OCI-LY7 (cell line): ENCODE data around the gene PCDHGA2. TPM values are rescaled to one million over a fixed set of nuclear protein-coding genes. Genes with fewer than 3 reads are reported as not detected.

Source experiments
- BruUV-seq: library from RNA; stranded (reverse); fragments of 400-500 nt; replicated peaks from 2 replicates; lab custom pipeline; 2021; lab: Mats Ljungman, UMichigan
- CTCF ChIA-PET: fragments of 300-600 bp; sonication (Branson Sonifier 250); formaldehyde crosslinking; loops from one replicate; lab custom pipeline; 2022; ENCODE audit warnings: antibody characterized with exemption; ENCODE audit not compliant: unreplicated experiment; lab: Charles Lee
- POLR2A ChIA-PET: fragments of 300-600 bp; sonication (Branson Sonifier 250); formaldehyde crosslinking; loops from one replicate; lab custom pipeline; 2022; ENCODE audit warnings: antibody characterized with exemption; lab: Charles Lee
- DNase-seq: peaks from one replicate; pipeline ENCODE4 v3.0.0-alpha.2; 2015; ENCODE audit warnings: low spot score
- H2AFZ ChIP-seq: fragments of 200-600 bp; sonication (generic), shearing (Covaris generic); 2 replicates; pipeline ENCODE4 v1.6.1; 2014; ENCODE audit warnings: mild to moderate bottlenecking, antibody characterized with exemption, low read length, moderate library complexity
- H3K27ac ChIP-seq: fragments of 200-600 bp; sonication (generic); 2 replicates; pipeline ENCODE4 v1.5.1; 2014; ENCODE audit warnings: mixed run types, low read depth, mild to moderate bottlenecking, moderate library complexity, low read length, inconsistent platforms; ENCODE audit not compliant: poor library complexity, severe bottlenecking
- H3K36me3 ChIP-seq: fragments of 200-600 bp; sonication (generic); 2 replicates; pipeline ENCODE4 v1.6.1; 2014; ENCODE audit warnings: mild to moderate bottlenecking, antibody characterized with exemption, low read length, moderate library complexity, mixed read lengths; ENCODE audit not compliant: insufficient read depth
- H3K4me1 ChIP-seq: fragments of 200-600 bp; sonication (generic); 2 replicates; pipeline ENCODE4 v1.5.1; 2014; ENCODE audit warnings: mild to moderate bottlenecking, low read length; ENCODE audit not compliant: insufficient read depth, poor library complexity, severe bottlenecking
- H3K4me2 ChIP-seq: fragments of 200-600 bp; sonication (generic); 2 replicates; pipeline ENCODE4 v1.6.1; 2014; ENCODE audit warnings: mild to moderate bottlenecking, low read length
- H3K4me3 ChIP-seq: fragments of 200-600 bp; sonication (generic); 2 replicates; pipeline ENCODE4 v1.5.1; 2014; ENCODE audit warnings: mild to moderate bottlenecking, low read depth, low read length; ENCODE audit not compliant: poor library complexity, severe bottlenecking
- H3K79me2 ChIP-seq: fragments of 200-600 bp; sonication (generic); 2 replicates; pipeline ENCODE4 v1.6.1; 2016; ENCODE audit warnings: low read depth, mild to moderate bottlenecking, low read length, moderate library complexity, mixed read lengths; ENCODE audit not compliant: insufficient read depth
- H3K9me2 ChIP-seq: fragments of 200-600 bp; sonication (generic); 2 replicates; pipeline ENCODE4 v1.6.1; 2016; ENCODE audit warnings: mild to moderate bottlenecking, low read length, mixed read lengths; ENCODE audit not compliant: insufficient read depth
- H3K9me3 ChIP-seq: fragments of 200-600 bp; sonication (generic); 2 replicates; pipeline ENCODE4 v1.6.1; 2014; ENCODE audit warnings: mild to moderate bottlenecking, mixed run types, low read length, mixed read lengths
- H4K20me1 ChIP-seq: fragments of 200-600 bp; sonication (generic); 2 replicates; pipeline ENCODE4 v1.6.1; 2014; ENCODE audit warnings: mild to moderate bottlenecking, antibody characterized with exemption, low read length, moderate library complexity, mixed read lengths; ENCODE audit not compliant: insufficient read depth
- EZH2phosphoT487 ChIP-seq: fragments of 200-600 bp; sonication (generic); IDR thresholded peaks from 2 replicates; pipeline ENCODE4 v1.6.1; 2018; ENCODE audit warnings: low read depth, borderline replicate concordance, mild to moderate bottlenecking, mixed run types, antibody characterized with exemption, low read length, moderate library complexity, mixed read lengths
- intact Hi-C: fragments of 100-400 bp; cut with micrococcal nuclease; formaldehyde crosslinking; loops from one replicate; pipeline ENCODE4 v1.10.0; 2022; ENCODE audit not compliant: unreplicated experiment
- total RNA-seq, 2 experiments: library from RNA; depleted of rRNA in 1 of 2; stranded (reverse); fragments of >200 nt in 1 of 2; shearing (Covaris generic) in 1 of 2; gene quantifications; 2 replicates each; pipeline ENCODE4 v1.2.3, GENCODE V29; 2014 to 2022
- TF ChIP-seq, protein P1 (sequence below): fragments of 200-600 bp; sonication (generic); conservative IDR thresholded peaks from 2 replicates; pipeline ENCODE4 v1.5.1; 2014; ENCODE audit warnings: mild to moderate bottlenecking, antibody characterized with exemption, low read length, moderate library complexity, mixed read lengths

The PCDHGA2 gene
- total RNA-seq, 2 experiments from 2014 or later, result 0.19 to 0.74 TPM

DNA sequence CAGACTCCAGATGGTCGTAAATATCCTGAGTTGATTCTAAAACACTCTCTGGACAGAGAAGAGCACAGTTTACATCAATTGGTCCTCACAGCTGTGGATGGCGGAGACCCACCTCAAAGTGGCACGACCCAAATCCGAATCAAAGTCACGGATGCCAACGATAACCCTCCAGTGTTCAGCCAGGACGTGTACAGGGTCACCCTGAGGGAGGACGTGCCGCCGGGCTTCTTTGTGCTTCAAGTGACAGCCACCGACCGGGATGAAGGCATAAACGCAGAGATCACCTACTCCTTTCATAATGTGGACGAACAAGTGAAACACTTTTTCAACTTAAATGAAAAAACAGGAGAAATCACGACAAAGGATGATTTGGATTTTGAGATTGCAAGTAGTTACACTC is 22.1 kb downstream of the PCDHGA2 start:
- Histone ChIP-seq H3K4me2 (peak overlapping the region; percentile 70), H2AFZ (no peak overlapping the region; the same call in 1 of the 2 replicates), H3K9me3 (no peaks in the 10 kb centered on the region; the same call in 1 of the 2 replicates), H4K20me1 (no peaks in the 10 kb centered on the region), H3K79me2 (peaks cover 24% of the 10 kb centered on the region; the same call in 1 of the 2 replicates), H3K36me3 (peaks cover 22% of the 10 kb centered on the region), H3K27ac (no peak overlapping the region), H3K9me2 (no peaks in the 10 kb centered on the region), H3K4me1 (peaks cover 41% of the 10 kb centered on the region), H3K4me3 (peak overlapping the region; percentile 65)
- DNase-seq, result no peak
- TF ChIP-seq EZH2phosphoT487, result no peak
- TF ChIP-seq, protein P1, sequence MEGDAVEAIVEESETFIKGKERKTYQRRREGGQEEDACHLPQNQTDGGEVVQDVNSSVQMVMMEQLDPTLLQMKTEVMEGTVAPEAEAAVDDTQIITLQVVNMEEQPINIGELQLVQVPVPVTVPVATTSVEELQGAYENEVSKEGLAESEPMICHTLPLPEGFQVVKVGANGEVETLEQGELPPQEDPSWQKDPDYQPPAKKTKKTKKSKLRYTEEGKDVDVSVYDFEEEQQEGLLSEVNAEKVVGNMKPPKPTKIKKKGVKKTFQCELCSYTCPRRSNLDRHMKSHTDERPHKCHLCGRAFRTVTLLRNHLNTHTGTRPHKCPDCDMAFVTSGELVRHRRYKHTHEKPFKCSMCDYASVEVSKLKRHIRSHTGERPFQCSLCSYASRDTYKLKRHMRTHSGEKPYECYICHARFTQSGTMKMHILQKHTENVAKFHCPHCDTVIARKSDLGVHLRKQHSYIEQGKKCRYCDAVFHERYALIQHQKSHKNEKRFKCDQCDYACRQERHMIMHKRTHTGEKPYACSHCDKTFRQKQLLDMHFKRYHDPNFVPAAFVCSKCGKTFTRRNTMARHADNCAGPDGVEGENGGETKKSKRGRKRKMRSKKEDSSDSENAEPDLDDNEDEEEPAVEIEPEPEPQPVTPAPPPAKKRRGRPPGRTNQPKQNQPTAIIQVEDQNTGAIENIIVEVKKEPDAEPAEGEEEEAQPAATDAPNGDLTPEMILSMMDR, result no peak
- intact Hi-C loops, result loop anchor here (5.0 kb wide), 1 partner anchor 117 kb away; the partner anchor contains the start of gene PCDHGC3
- CTCF ChIA-PET, result interaction anchor here (1.2 kb wide), 1 partner anchor 9 kb away, joined by 4 read pairs; no protein-coding TSS in a partner anchor
- BruUV-seq, result no TSS peak
- POLR2A ChIA-PET, result interaction anchor here (1.2 kb wide), 1 partner anchor 203 kb away, joined by 6 read pairs; no protein-coding TSS in a partner anchor

DNA sequence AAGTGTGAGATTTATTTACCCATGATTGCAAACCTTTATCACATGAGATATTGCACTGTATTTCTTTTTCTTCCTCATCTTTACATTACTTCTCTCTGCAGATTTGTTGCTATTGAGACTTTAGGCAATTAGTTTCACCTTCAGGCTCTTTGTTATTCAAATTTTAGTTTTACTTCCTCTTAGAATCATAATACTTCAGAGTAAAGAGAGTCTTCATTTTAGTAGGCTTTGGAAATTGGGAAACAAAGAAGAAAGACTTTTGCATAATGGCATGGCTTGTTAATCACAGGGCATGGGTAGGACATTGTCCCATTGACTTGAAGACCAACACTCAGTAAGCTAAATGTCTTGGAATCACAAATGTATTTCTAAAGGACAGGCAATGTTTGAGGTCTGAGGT is 24.2 kb downstream of the PCDHGA2 start:
- Histone ChIP-seq H3K9me3 (no peaks in the 10 kb centered on the region; the same call in 1 of the 2 replicates), H3K4me2 (peak overlapping the region; percentile 79), H3K36me3 (peaks cover 24% of the 10 kb centered on the region), H3K4me1 (peaks cover 41% of the 10 kb centered on the region), H3K27ac (peak overlapping the region; percentile 85), H2AFZ (peak overlapping the region; percentile 60; the same call in 1 of the 2 replicates), H4K20me1 (no peaks in the 10 kb centered on the region), H3K9me2 (no peaks in the 10 kb centered on the region), H3K79me2 (peaks cover 24% of the 10 kb centered on the region; the same call in 1 of the 2 replicates), H3K4me3 (peak overlapping the region; percentile 66)
- CTCF ChIA-PET, result interaction anchor here (0.6 kb wide), 1 partner anchor 51 kb away, joined by 3 read pairs; no protein-coding TSS in a partner anchor
- peak; percentile 59 for DNase-seq
- BruUV-seq, result no TSS peak
- no peak for TF ChIP-seq EZH2phosphoT487
- TF ChIP-seq, protein P1, result no peak
- POLR2A ChIA-PET, result no interaction called here
- intact Hi-C loops, result loop anchor here (5.0 kb wide), 1 partner anchor 115 kb away; the partner anchor contains the start of gene PCDHGC3
